Body of pancreas (tissue), 4 donors: ENCODE results near the gene BRD1. TPM values are rescaled to one million over a fixed set of nuclear protein-coding genes. Genes with fewer than 3 reads are reported as not detected.
"Not testable (repeated sequence)": the region's sequence is repeated elsewhere in the genome, so short reads cannot be mapped to it uniquely, and the experiment has no call there.

Experiments used
- ATAC-seq: fragments of 150-250 bp; one replicate; pipeline ENCODE4 v1.9.1; 2016
- DNase-seq, 4 donors: peaks; one replicate each; pipeline ENCODE4 v3.0.0-alpha.2; 2019
- H3K27ac ChIP-seq, 4 donors: fragments of 200-600 bp; sonication (generic); 1 replicate in 3 of 4; 2 replicates in 1 of 4; pipeline versions ENCODE4 v1.5.1 to v1.6.1; 2016 to 2019; ENCODE audit warnings: mild to moderate bottlenecking in 1 of 4, mixed read lengths in 1 of 4, moderate library complexity in 1 of 4
- H3K27me3 ChIP-seq, 2 donors: fragments of 200-600 bp; sonication (generic); one replicate each; pipeline ENCODE4 v1.6.0; 2016; ENCODE audit warnings: mild to moderate bottlenecking in 1 of 2
- H3K36me3 ChIP-seq, 2 donors: fragments of 200-600 bp; sonication (generic); replicated peaks in 1 of 2; 2 replicates each; pipeline ENCODE4 v1.5.1; 2016; ENCODE audit warnings: low read depth in 2 of 2; ENCODE audit not compliant: insufficient read depth in 1 of 2
- H3K4me1 ChIP-seq: fragments of 200-600 bp; sonication (generic); one replicate; pipeline ENCODE4 v1.6.0; 2016
- H3K4me3 ChIP-seq, 2 donors: fragments of 200-600 bp; sonication (generic); 1 replicate in 1 of 2; 2 replicates in 1 of 2; pipeline ENCODE4 v1.5.1; 2016 to 2019
- H3K9me3 ChIP-seq, 3 donors: fragments of 200-600 bp; sonication (generic); 1 replicate in 2 of 3; 2 replicates in 1 of 3; pipeline ENCODE4 v1.5.1; 2016
- POLR2A ChIP-seq, 3 donors: fragments of 450-650 bp; IDR thresholded peaks; one replicate each; pipeline ENCODE4 v1.6.1; 2016; ENCODE audit warnings: antibody characterized with exemption in 3 of 3, mild to moderate bottlenecking in 2 of 3
- WGBS, 2 donors: methylation state at CpG; one replicate each; pipeline ENCODE4 v1.1.5; 2017; 5-methylcytosine and 5-hydroxymethylcytosine counted together
- intact Hi-C: fragments of 100-400 bp; cut with DNase I; formaldehyde crosslinking; loops from one replicate; pipeline ENCODE4 v1.15.1; 2023
- total RNA-seq, 2 donors: library from RNA; depleted of rRNA; stranded (reverse); fragments of >200 nt; gene quantifications; one replicate each; pipeline ENCODE4 v1.1.0, GENCODE V29; 2016
- TF ChIP-seq, protein P1 (sequence below), 7 experiments: fragments of 450-650 bp in 4 of 7; fragments of 200-600 bp in 3 of 7; sonication (generic) in 3 of 7; IDR thresholded peaks; one replicate each; pipeline ENCODE4 v1.5.1; 2016 to 2019; ENCODE audit warnings: antibody characterized with exemption in 7 of 7

BRD1 gene
- total RNA-seq, 2 donors from 2014 or later: 21.8 to 36.9 TPM

DNA sequence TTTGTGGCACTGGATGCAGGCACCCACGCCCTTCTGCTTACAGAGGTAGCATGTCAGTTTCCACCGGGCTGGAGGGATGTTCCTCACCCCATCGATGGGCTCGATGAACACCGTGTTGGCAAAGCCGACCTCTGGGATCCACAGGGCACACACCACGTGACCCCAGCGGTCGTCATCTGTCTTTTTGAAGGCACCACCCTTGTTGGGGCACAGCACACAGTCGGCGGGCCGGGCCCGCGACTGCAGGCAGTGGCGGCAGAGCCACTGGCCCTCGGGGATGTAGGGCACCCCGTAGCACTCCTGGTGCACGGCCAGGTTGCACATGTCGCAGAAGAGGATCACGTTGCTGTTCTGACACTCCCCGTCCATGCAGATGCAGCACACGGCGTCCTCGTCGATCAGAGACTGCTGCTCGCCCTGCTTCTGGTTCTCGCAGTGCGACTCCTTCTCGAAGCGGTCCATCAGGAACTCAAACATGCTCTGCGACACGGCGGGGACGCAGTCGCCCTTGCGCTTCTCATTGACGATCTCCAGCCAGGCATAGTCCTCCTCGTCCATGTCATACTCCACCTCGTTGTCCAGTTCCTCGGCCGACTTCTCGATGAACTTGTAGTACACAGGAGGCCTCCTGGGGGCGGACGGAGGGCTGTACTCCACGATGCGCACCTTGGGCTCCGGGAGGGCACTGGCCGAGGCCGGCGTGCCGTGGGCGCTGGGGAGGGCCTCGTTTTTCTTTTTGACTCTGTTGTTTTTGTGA is 4.2 kb downstream of the BRD1 start:
- WGBS, 2 donors: 91 to 94% methylated on average over 39 to 53 of the region's 53 CpGs
- no peak overlapping the region for H3K4me3 ChIP-seq

DNA sequence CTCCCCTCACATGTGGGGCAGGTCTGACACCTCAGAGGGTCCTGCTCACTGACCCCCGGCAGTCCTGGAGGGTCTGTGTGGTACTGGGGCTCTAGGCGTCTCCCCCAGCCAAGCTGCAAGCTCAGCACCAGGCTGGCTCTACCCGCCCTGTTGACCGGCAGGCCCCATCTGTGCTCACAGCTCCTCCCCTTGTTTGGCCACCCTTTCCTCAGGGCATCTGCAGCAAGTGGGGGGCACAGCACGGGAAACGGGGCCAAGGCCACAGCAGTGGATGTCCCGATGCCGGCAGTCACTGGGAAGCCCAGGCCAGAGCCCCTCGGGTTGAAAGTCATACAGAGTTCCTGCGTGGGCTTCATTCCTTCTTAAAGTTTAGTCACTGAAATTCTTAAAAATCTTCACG is 5.9 kb downstream of the BRD1 start:
- H3K9me3 ChIP-seq, DNase-seq, H3K27ac ChIP-seq, ATAC-seq, intact Hi-C loops, H3K27me3 ChIP-seq, H3K4me3 ChIP-seq: not testable (repeated sequence)
- WGBS, 2 donors: 69 to 74% methylated on average over 8 to 11 of the region's 11 CpGs
- Histone ChIP-seq H3K4me1 (peaks cover 65% of the 10 kb centered on the region), H3K36me3 (peaks cover 0 to 20% of the 10 kb centered on the region in 2 donors)

More for the DNA sequence above, 4.2 kb downstream of the BRD1 start:
- no peak for ATAC-seq
- DNase-seq: no peak
- H3K27ac ChIP-seq: no peak overlapping the region
- intact Hi-C loops: no loop called here
- peaks cover 57% of the 10 kb centered on the region for H3K4me1 ChIP-seq
- H3K9me3 ChIP-seq: no peaks in the 10 kb centered on the region
- H3K27me3 ChIP-seq: no peaks in the 10 kb centered on the region
- peaks cover 0 to 15% of the 10 kb centered on the region in 2 donors for H3K36me3 ChIP-seq
- TF ChIP-seq, protein P1, sequence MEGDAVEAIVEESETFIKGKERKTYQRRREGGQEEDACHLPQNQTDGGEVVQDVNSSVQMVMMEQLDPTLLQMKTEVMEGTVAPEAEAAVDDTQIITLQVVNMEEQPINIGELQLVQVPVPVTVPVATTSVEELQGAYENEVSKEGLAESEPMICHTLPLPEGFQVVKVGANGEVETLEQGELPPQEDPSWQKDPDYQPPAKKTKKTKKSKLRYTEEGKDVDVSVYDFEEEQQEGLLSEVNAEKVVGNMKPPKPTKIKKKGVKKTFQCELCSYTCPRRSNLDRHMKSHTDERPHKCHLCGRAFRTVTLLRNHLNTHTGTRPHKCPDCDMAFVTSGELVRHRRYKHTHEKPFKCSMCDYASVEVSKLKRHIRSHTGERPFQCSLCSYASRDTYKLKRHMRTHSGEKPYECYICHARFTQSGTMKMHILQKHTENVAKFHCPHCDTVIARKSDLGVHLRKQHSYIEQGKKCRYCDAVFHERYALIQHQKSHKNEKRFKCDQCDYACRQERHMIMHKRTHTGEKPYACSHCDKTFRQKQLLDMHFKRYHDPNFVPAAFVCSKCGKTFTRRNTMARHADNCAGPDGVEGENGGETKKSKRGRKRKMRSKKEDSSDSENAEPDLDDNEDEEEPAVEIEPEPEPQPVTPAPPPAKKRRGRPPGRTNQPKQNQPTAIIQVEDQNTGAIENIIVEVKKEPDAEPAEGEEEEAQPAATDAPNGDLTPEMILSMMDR (IDR thresholded peaks at IDR 0.05): no peak
- no peak for TF ChIP-seq POLR2A (IDR thresholded peaks at IDR 0.05)

DNA sequence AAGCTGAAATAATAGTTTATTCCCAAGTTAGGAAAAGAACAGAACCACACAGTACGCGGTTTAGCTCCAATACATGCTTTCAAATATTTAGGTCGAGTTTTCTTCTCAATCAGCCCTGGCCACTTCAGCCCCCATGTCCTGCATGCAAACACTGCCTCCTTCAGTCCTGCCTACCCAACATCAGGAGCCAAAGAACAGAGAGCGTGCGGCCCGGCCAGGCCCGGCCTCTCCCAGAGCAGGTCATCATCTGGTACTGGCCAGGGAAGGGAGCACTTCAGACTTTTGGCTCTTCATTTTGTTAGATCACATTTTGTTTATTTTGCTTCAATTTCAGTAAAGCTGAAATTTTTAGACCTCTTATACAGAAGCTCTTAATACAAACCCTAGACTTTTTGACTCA is 6.7 kb downstream of the BRD1 start:
- H3K27ac ChIP-seq: no peak overlapping the region
- intact Hi-C loops: no loop called here

DNA sequence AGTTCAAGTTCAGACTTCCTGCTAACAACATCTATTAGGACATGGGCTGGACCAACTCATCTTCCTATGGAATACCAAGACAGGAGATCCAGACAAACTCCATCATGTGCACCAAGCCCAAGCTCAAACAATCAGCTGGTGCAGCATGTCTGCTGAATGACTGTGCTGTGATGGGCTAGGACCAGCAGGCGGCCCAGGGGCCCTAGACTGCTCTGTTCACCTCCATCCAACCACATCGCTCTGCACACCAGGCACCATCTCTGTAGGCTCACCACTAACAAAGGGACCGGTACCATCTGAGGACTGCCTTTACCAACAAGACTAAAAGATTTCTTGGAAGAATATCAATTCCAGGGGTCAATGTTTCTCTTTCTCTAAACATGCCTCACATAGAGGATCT is 10.3 kb downstream of the BRD1 start:
- intact Hi-C loops: no loop called here
- Histone ChIP-seq H3K4me1 (peaks cover 72% of the 10 kb centered on the region), H3K27ac (no peak overlapping the region), H3K9me3 (no peaks in the 10 kb centered on the region), H3K36me3 (peaks cover 0 to 11% of the 10 kb centered on the region in 2 donors), H3K4me3 (no peak overlapping the region), H3K27me3 (no peaks in the 10 kb centered on the region)
- ATAC-seq: no peak
- 79% methylated on average over 2 to 3 of the region's 3 CpGs for WGBS, 2 donors
- TF ChIP-seq, protein P1 (IDR thresholded peaks at IDR 0.05): no peak
- TF ChIP-seq POLR2A (IDR thresholded peaks at IDR 0.05): no peak
- no peak for DNase-seq

More for the DNA sequence above, 6.7 kb downstream of the BRD1 start:
- peaks cover 68% of the 10 kb centered on the region for H3K4me1 ChIP-seq
- 70 to 90% methylated on average over 7 of the region's 7 CpGs for WGBS, 2 donors
- no peaks in the 10 kb centered on the region for H3K9me3 ChIP-seq
- no peak for DNase-seq
- peaks cover 0 to 20% of the 10 kb centered on the region in 2 donors for H3K36me3 ChIP-seq
- no peak for ATAC-seq
- no peaks in the 10 kb centered on the region for H3K27me3 ChIP-seq
- TF ChIP-seq, protein P1 (IDR thresholded peaks at IDR 0.05): no peak
- TF ChIP-seq POLR2A (IDR thresholded peaks at IDR 0.05): no peak
- H3K4me3 ChIP-seq: no peak overlapping the region

DNA sequence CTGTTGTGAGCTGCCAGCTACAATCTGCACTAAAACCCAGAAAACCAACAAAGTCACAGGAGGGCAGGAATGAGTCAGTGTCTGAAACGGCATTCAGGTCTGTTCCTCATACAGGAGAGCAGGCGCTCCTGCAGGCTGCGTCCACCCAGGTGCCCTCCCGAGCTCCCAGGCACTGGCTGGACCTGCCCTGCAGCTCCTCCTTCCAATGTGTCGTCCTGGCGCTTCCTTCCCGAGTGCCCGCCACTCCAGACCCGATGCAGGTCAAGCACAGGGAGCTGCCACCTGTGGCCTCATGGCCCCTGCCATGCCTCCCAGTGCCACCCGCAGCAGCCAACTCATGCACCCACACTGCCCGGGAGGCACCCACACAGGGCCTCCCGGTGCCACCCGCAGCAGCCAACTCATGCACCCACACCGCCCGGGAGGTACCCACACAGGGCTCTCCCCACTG is 12.0 kb downstream of the BRD1 start:
- no peaks in the 10 kb centered on the region for H3K27me3 ChIP-seq
- TF ChIP-seq, protein P1 (IDR thresholded peaks at IDR 0.05): peak in 1 of 7 experiments; percentile 7
- TF ChIP-seq POLR2A (IDR thresholded peaks at IDR 0.05): no peak
- peaks cover 59% of the 10 kb centered on the region for H3K4me1 ChIP-seq
- intact Hi-C loops: no loop called here
- peaks cover 0 to 11% of the 10 kb centered on the region in 2 donors for H3K36me3 ChIP-seq
- peak; percentile 52 for ATAC-seq
- H3K4me3 ChIP-seq: no peak overlapping the region
- H3K9me3 ChIP-seq: no peaks in the 10 kb centered on the region
- WGBS, 2 donors: 50 to 70% methylated on average over 7 to 15 of the region's 15 CpGs
- H3K27ac ChIP-seq: peak overlapping the region in 3 of 4 donors; percentile 22 to 65 (median 27)
- DNase-seq: peak in 3 of 4 donors; percentile 37 to 46 (median 43)
